H1 (cell line): ENCODE measurements around the gene GEN1. TPM values are rescaled to one million over a fixed set of nuclear protein-coding genes. Genes with fewer than 3 reads are reported as not detected.

Experiments
- CTCF ChIA-PET: fragments of 300-600 bp; sonication (Branson Sonifier 250); formaldehyde crosslinking; loops from one replicate; lab custom pipeline; 2021; ENCODE audit not compliant: partially characterized antibody; lab: Charles Lee
- POLR2A ChIA-PET: fragments of 300-600 bp; sonication (Branson Sonifier 250); formaldehyde crosslinking; loops from one replicate; lab custom pipeline; 2021; ENCODE audit warnings: inconsistent platforms; ENCODE audit not compliant: partially characterized antibody; lab: Charles Lee
- DNase-seq, 2 experiments: peaks; one replicate each; pipeline versions ENCODE4 v3.0.0 to v3.0.0-alpha.2; 2010 to 2022; ENCODE audit warnings: low spot score in 2 of 2, low read depth in 1 of 2, mixed read lengths in 1 of 2
- FAIRE-seq: peaks from 2 replicates; lab custom pipeline; 2011; peaks lifted over from hg19 to GRCh38; lab: Jason Lieb, UNC
- H2AFZ ChIP-seq: 2 replicates; pipeline ENCODE4 v1.8.1; 2012; ENCODE audit warnings: low read length, inconsistent platforms
- H2AK5ac ChIP-seq: 2 replicates; pipeline ENCODE4 v1.6.1; 2013; ENCODE audit warnings: low read depth, low read length
- H2BK120ac ChIP-seq: replicated peaks from 2 replicates; pipeline ENCODE3; 2013; ENCODE audit warnings: low read depth, low read length, inconsistent platforms
- H2BK12ac ChIP-seq: 2 replicates; pipeline ENCODE4 v1.6.1; 2013; ENCODE audit warnings: low read depth, low read length
- H2BK15ac ChIP-seq: 2 replicates; pipeline ENCODE4 v1.6.1; 2013; ENCODE audit warnings: low read length
- H2BK20ac ChIP-seq: 2 replicates; pipeline ENCODE4 v1.6.1; 2013; ENCODE audit warnings: low read length
- H2BK5ac ChIP-seq: 2 replicates; pipeline ENCODE4 v1.6.1; 2013; ENCODE audit warnings: low read depth, low read length
- H3K14ac ChIP-seq: 2 replicates; pipeline ENCODE4 v1.6.1; 2013; ENCODE audit warnings: inconsistent platforms; ENCODE audit not compliant: insufficient read length
- H3K18ac ChIP-seq: 2 replicates; pipeline ENCODE4 v1.6.1; 2013; ENCODE audit warnings: low read length; ENCODE audit errors: extremely low read depth
- H3K23ac ChIP-seq: 2 replicates; pipeline ENCODE4 v1.6.1; 2013; ENCODE audit warnings: inconsistent platforms; ENCODE audit not compliant: insufficient read length
- H3K23me2 ChIP-seq: 2 replicates; pipeline ENCODE4 v1.6.1; 2013; ENCODE audit warnings: low read depth, low read length
- H3K27ac ChIP-seq: 2 replicates; pipeline ENCODE4 v1.6.1; 2011; ENCODE audit warnings: low read depth, low read length, inconsistent platforms
- H3K27me3 ChIP-seq, 4 experiments: replicated peaks in 1 of 4; 1 replicate in 1 of 4; 2 replicates in 3 of 4; pipeline versions ENCODE4 v1.6.1 to v1.8.1; 2011 to 2013; ENCODE audit warnings: low read length in 3 of 4, mild to moderate bottlenecking in 3 of 4, inconsistent platforms in 2 of 4, mixed read lengths in 2 of 4, moderate library complexity in 1 of 4; ENCODE audit not compliant: control insufficient read depth in 3 of 4, insufficient read depth in 3 of 4; ENCODE audit errors: extremely low read depth in 1 of 4
- H3K36me3 ChIP-seq, 4 experiments: 2 replicates each; pipeline versions ENCODE4 v1.6.1 to v1.8.1; 2011 to 2013; ENCODE audit warnings: mild to moderate bottlenecking in 4 of 4, low read length in 3 of 4, moderate library complexity in 2 of 4, control low read depth in 1 of 4, inconsistent platforms in 1 of 4; ENCODE audit not compliant: insufficient read depth in 4 of 4, control insufficient read depth in 2 of 4
- H3K4ac ChIP-seq: replicated peaks from 2 replicates; pipeline ENCODE3; 2013; ENCODE audit warnings: low read length, low read depth, mixed read lengths, inconsistent platforms; ENCODE audit not compliant: insufficient read length
- H3K4me1 ChIP-seq, 4 experiments: replicated peaks in 1 of 4; 1 replicate in 1 of 4; 2 replicates in 3 of 4; pipeline versions ENCODE4 v1.6.1 to v1.8.1; 2011 to 2013; ENCODE audit warnings: low read length in 3 of 4, inconsistent platforms in 2 of 4, mixed read lengths in 1 of 4; ENCODE audit not compliant: insufficient read depth in 4 of 4, control insufficient read depth in 3 of 4
- H3K4me2 ChIP-seq, 2 experiments: 2 replicates each; pipeline versions ENCODE4 v1.6.1 to v1.8.1; 2011 to 2013; ENCODE audit warnings: low read depth in 2 of 2, low read length in 2 of 2, control low read depth in 1 of 2, inconsistent platforms in 1 of 2, mild to moderate bottlenecking in 1 of 2; ENCODE audit not compliant: insufficient read depth in 1 of 2
- H3K4me3 ChIP-seq, 4 experiments: fragments of 200-600, 300-600 bp in 1 of 4; sonication (generic), shearing (Covaris generic), sonication (Bioruptor Twin) in 1 of 4; 2 replicates each; pipeline versions ENCODE4 v1.5.1 to v1.8.1; 2011 to 2016; ENCODE audit warnings: low read length in 4 of 4, low read depth in 3 of 4, control low read depth in 2 of 4, inconsistent platforms in 2 of 4, mild to moderate bottlenecking in 2 of 4, mixed read lengths in 1 of 4, moderate library complexity in 1 of 4; ENCODE audit not compliant: insufficient read depth in 2 of 4; ENCODE audit errors: extremely low read depth in 1 of 4
- H3K56ac ChIP-seq: replicated peaks from 2 replicates; pipeline ENCODE3; 2013; ENCODE audit warnings: low read depth, mild to moderate bottlenecking, mixed read lengths, low read length, inconsistent platforms; ENCODE audit not compliant: insufficient read length
- H3K79me1 ChIP-seq: 2 replicates; pipeline ENCODE4 v1.6.1; 2013; ENCODE audit warnings: low read depth, low read length, control low read depth
- H3K79me2 ChIP-seq, 2 experiments: 2 replicates each; pipeline versions ENCODE4 v1.6.1 to v1.8.1; 2012 to 2013; ENCODE audit warnings: low read length in 2 of 2, mild to moderate bottlenecking in 2 of 2, inconsistent platforms in 1 of 2; ENCODE audit not compliant: insufficient read depth in 2 of 2, control insufficient read depth in 1 of 2
- H3K9ac ChIP-seq, 4 experiments: replicated peaks in 1 of 4; 1 replicate in 1 of 4; 2 replicates in 3 of 4; pipeline versions ENCODE4 v1.6.1 to v1.8.1; 2011 to 2013; ENCODE audit warnings: low read depth in 3 of 4, low read length in 3 of 4, control low read depth in 2 of 4, mild to moderate bottlenecking in 2 of 4, moderate library complexity in 2 of 4, inconsistent platforms in 1 of 4; ENCODE audit errors: extremely low read depth in 1 of 4
- H3K9me3 ChIP-seq, 2 experiments: 2 replicates each; pipeline versions ENCODE4 v1.6.1 to v1.8.1; 2012 to 2013; ENCODE audit warnings: mild to moderate bottlenecking in 2 of 2, moderate library complexity in 2 of 2, control low read depth in 1 of 2, inconsistent platforms in 1 of 2, low read depth in 1 of 2, low read length in 1 of 2, mixed read lengths in 1 of 2; ENCODE audit not compliant: insufficient read depth in 2 of 2
- H4K20me1 ChIP-seq, 2 experiments: replicated peaks in 1 of 2; 2 replicates each; pipeline versions ENCODE3 to v1.8.1; 2011 to 2013; ENCODE audit warnings: inconsistent platforms in 2 of 2, low read length in 2 of 2, mild to moderate bottlenecking in 1 of 2; ENCODE audit not compliant: insufficient read depth in 2 of 2, control insufficient read depth in 1 of 2
- H4K5ac ChIP-seq: 2 replicates; pipeline ENCODE4 v1.6.1; 2013; ENCODE audit warnings: low read length, low read depth, mixed read lengths, inconsistent platforms; ENCODE audit not compliant: insufficient read length
- H4K8ac ChIP-seq: 2 replicates; pipeline ENCODE4 v1.8.0; 2013; ENCODE audit warnings: mild to moderate bottlenecking, moderate library complexity, low read length, inconsistent platforms; ENCODE audit not compliant: insufficient read depth; ENCODE audit errors: extremely low read depth
- H4K91ac ChIP-seq: replicated peaks from 2 replicates; pipeline ENCODE3; 2013; ENCODE audit warnings: low read length, mixed read lengths, inconsistent platforms; ENCODE audit not compliant: insufficient read length
- HDAC2 ChIP-seq, 2 experiments: fragments of 300-600 bp in 1 of 2; sonication (generic) in 1 of 2; IDR thresholded peaks; 2 replicates each; pipeline ENCODE4 v1.6.1; 2011 to 2012; ENCODE audit warnings: low read depth in 2 of 2, low read length in 2 of 2, mild to moderate bottlenecking in 2 of 2, moderate library complexity in 2 of 2, borderline replicate concordance in 1 of 2, inconsistent platforms in 1 of 2
- JUN ChIP-seq: IDR thresholded peaks from 2 replicates; pipeline ENCODE4 v1.6.1; 2011; ENCODE audit warnings: low read depth, mild to moderate bottlenecking, improper control_type of control experiment, low read length
- PHF8 ChIP-seq: fragments of 200-600 bp; sonication (generic); conservative IDR thresholded peaks from 2 replicates; pipeline ENCODE4 v1.7.1; 2012; ENCODE audit warnings: low read depth, mild to moderate bottlenecking, inconsistent platforms, low read length, moderate library complexity
- SIN3A ChIP-seq, 2 experiments: IDR thresholded peaks in 1 of 2; conservative IDR thresholded peaks in 1 of 2; 2 replicates each; pipeline ENCODE4 v1.6.1; 2011 to 2012; ENCODE audit warnings: low read length in 2 of 2, improper control_type of control experiment in 1 of 2, low read depth in 1 of 2, mild to moderate bottlenecking in 1 of 2
- SIRT6 ChIP-seq: IDR thresholded peaks from one replicate; pipeline ENCODE4 v1.7.1; 2012; ENCODE audit warnings: low read length, inconsistent platforms
- WGBS, 2 experiments: shearing (Covaris generic) in 1 of 2; methylation state at CpG; one replicate each; pipeline versions ENCODE4 v1.1.6 to v1.1.7; 2013 to 2015; ENCODE audit warnings: low lambda C conversion rate in 2 of 2, mixed read lengths in 2 of 2, inconsistent platforms in 1 of 2, low coverage in 1 of 2, missing lambda C conversion rate in 1 of 2; ENCODE audit not compliant: insufficient replicate concordance in 2 of 2, insufficient coverage in 1 of 2, insufficient read length in 1 of 2; ENCODE audit errors: extremely low coverage in 1 of 2, missing lambda C conversion rate in 1 of 2; 5-methylcytosine and 5-hydroxymethylcytosine counted together
- polyA plus RNA-seq, 7 experiments: library from polyadenylated mRNA; depleted of rRNA in 3 of 7; stranded (reverse) in 5 of 7; unstranded in 2 of 7; fragments of >200 nt in 5 of 7; fragments of 200-250 nt in 2 of 7; gene quantifications; 1 replicate in 5 of 7; 2 replicates in 1 of 7; 4 replicates in 1 of 7; pipeline versions ENCODE4 v1.2.1 to v1.2.3, GENCODE V29; 2011 to 2013; ENCODE audit warnings: missing spikeins in 2 of 7, mixed read lengths in 2 of 7
- total RNA-seq: library from RNA; stranded (reverse); fragmentation: NEBNext Ultra II Directional; extraction: Animal tissue kit (Norgen Biotek cat#: 25700); gene quantifications from 2 replicates; pipeline ENCODE4 v1.2.1, GENCODE V29; 2021

Gene GEN1
- total and polyA plus RNA-seq, 2 of the 8 experiments (the other 6 are each of a cell fraction or from before 2014, with no cell fraction given): 6.9 to 19.2 TPM

DNA sequence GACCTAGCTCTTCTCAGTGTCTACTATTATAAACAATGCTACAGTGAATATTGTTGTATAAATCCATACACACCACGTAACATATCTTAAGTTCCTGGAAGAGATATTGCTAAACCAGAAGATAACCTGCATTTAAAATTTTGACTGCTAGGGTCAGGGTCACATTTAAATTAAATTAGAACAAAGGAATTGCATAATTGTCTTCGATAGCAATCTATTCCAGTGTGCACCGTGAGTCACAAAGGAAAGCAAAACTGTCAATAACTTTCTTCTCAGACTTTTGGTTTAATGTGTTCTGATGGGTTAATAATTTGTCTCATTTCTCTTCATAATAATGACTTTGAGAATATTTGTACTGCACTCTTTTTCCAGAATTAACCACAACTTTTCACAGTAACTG, 4.2 kb downstream of the GEN1 start:
- no peak overlapping the region for H3K9ac ChIP-seq
- DNase-seq: no peak
- H3K23ac ChIP-seq: no peak overlapping the region
- H2BK12ac ChIP-seq: no peak overlapping the region
- 94% methylated on average over 3 of the region's 3 CpGs; no CpG with 5 or more reads in 1 of the 2 experiments for WGBS, 2 experiments
- POLR2A ChIA-PET: no interaction called here
- H2AFZ ChIP-seq: no peak overlapping the region
- no peak overlapping the region for H3K27ac ChIP-seq
- H3K79me2 ChIP-seq: peaks cover 3 to 62% of the 10 kb centered on the region in 2 experiments; a peak in 3 of 4 replicates
- no peak overlapping the region for H2BK15ac ChIP-seq
- no peak overlapping the region for H2BK120ac ChIP-seq
- H3K4ac ChIP-seq: no peak overlapping the region
- no peak overlapping the region for H2BK5ac ChIP-seq
- no peak overlapping the region for H3K4me3 ChIP-seq
- no peak overlapping the region for H3K4me2 ChIP-seq
- H4K20me1 ChIP-seq: no peaks in the 10 kb centered on the region
- H3K18ac ChIP-seq: no peak overlapping the region
- no peak overlapping the region for H3K56ac ChIP-seq
- no peak overlapping the region for H4K8ac ChIP-seq
- TF ChIP-seq PHF8 (no peak), JUN (no peak), SIRT6 (no peak), HDAC2 (IDR thresholded peaks at IDR 0.05; ENCODE audit: borderline replicate concordance in 1 of 2, low read depth in 2 of 2, low read length in 2 of 2) (no peak), SIN3A (conservative IDR thresholded peaks at IDR 0.05 in 1 of 2, IDR thresholded peaks at IDR 0.05 in 1 of 2; ENCODE audit: low read depth in 1 of 2, low read length in 2 of 2) (no peak)
- TF ChIP-seq, all 59 proteins: peak for 0
- Histone ChIP-seq H3K4me1 (no peaks in the 10 kb centered on the region), H3K14ac (no peak overlapping the region), H4K5ac (no peak overlapping the region), H2AK5ac (no peak overlapping the region), H3K9me3 (no peaks in the 10 kb centered on the region), H2BK20ac (no peak overlapping the region), H3K36me3 (peaks cover 0 to 15% (median 7%) of the 10 kb centered on the region in 4 experiments; a peak in 3 of 8 replicates), H4K91ac (no peak overlapping the region), H3K23me2 (peaks cover 3% of the 10 kb centered on the region; the same call in 1 of the 2 replicates), H3K79me1 (no peaks in the 10 kb centered on the region), H3K27me3 (no peaks in the 10 kb centered on the region)
- no peak for FAIRE-seq
- CTCF ChIA-PET: interaction anchor here (0.9 kb wide), 1 partner anchor 11 kb away, joined by 3 read pairs; no protein-coding TSS in a partner anchor
